ENCODE data around the gene KIF2C.

The KIF2C gene

DNA sequence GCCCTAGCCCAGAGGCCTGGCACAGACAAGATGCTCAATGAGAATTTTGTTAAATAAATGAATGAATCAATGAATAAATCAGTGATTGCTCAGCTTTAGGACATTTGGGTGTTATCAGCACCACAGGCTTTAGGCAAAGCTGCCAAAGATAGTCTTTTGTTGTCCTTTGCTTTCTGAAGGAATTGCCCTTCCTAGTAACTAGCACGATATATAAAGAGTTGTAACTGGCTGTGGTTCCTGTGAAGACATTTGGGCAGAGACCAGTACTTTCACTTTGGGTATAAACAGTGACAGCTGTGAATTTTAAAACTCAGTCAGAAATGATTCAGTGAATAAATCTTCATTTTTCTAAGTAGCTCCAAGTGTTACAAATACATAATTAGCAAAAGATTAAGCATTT lies 22.0 kb upstream of the KIF2C start:
- FAIRE-seq (no peak), DNase-seq (ENCODE audit: insufficient read length, low spot score) (no peak)
- TF ChIP-seq, protein P1, sequence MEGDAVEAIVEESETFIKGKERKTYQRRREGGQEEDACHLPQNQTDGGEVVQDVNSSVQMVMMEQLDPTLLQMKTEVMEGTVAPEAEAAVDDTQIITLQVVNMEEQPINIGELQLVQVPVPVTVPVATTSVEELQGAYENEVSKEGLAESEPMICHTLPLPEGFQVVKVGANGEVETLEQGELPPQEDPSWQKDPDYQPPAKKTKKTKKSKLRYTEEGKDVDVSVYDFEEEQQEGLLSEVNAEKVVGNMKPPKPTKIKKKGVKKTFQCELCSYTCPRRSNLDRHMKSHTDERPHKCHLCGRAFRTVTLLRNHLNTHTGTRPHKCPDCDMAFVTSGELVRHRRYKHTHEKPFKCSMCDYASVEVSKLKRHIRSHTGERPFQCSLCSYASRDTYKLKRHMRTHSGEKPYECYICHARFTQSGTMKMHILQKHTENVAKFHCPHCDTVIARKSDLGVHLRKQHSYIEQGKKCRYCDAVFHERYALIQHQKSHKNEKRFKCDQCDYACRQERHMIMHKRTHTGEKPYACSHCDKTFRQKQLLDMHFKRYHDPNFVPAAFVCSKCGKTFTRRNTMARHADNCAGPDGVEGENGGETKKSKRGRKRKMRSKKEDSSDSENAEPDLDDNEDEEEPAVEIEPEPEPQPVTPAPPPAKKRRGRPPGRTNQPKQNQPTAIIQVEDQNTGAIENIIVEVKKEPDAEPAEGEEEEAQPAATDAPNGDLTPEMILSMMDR (IDR thresholded peaks at IDR 0.05; ENCODE audit: insufficient read depth, missing control alignments), result no peak

DNA sequence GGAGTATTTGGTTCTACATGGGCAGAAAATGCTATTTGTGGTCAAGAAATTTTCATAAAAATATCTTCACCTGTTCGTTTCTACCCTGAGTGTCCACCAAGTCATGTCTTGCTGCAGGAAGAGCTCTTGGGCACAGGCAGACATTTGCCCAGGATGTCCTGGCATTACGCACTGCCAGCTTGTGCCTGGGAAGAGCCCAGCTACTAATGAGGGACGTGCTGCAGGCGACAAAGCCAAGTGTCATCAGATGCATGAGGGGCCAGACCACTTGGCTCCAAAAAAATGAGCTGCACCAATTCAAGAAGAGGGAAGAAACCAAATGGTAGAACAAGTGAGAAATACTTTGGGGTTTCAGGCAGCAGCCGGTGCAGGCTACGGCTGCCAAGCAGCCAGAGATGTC lies 21.5 kb upstream of the KIF2C start:
- TF ChIP-seq, protein P1 (IDR thresholded peaks at IDR 0.05; ENCODE audit: insufficient read depth, missing control alignments), result no peak
- DNase-seq (ENCODE audit: insufficient read length, low spot score), result no peak
- FAIRE-seq, result no peak

DNA sequence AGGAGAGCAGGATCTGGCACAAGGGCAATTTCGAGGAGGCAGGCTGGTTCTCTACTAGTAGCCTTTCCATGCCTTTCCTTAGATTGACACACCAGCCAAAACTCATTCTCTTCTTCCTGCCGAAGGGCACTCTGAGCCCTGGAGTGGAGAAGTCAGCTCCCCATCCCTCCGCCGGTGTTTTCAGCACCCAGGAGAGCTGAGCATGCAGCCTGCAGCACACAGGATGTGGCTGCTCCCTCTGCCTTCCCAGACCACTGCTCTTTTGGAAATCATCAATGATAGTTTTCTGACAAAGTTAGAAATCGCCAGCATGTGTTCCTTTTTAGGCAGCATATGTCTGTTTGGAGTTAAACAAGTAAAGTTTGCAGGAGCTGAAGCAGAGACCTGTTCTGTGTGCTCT lies 20.3 kb upstream of the KIF2C start:
- TF ChIP-seq, protein P1 (IDR thresholded peaks at IDR 0.05; ENCODE audit: insufficient read depth, missing control alignments), result no peak
- FAIRE-seq, result no peak

DNA sequence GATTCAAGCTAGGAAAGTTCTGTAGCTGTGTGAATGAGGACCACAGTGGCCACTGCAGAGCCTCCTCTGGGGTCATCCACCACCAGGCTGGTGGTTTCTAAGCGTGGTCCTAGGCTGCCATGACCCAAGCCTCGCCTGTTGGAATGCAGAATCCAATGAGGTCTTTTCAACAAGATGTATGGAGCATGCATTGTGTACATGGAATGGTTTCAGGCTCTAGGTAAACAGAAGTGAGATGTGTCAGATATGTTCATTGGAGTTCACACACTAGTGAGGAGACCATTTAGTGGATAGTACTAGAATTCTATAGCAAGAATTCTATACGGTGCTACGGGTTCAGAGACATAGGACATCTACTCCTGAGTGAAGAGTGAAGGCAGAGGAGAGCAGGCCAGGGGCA lies 19.4 kb upstream of the KIF2C start:
- TF ChIP-seq, protein P1 (IDR thresholded peaks at IDR 0.05; ENCODE audit: insufficient read depth, missing control alignments), result no peak
- FAIRE-seq (no peak), DNase-seq (ENCODE audit: insufficient read length, low spot score) (no peak)

More for the DNA sequence above, 20.3 kb upstream of the KIF2C start:
- no peak for DNase-seq (ENCODE audit: insufficient read length, low spot score)

DNA sequence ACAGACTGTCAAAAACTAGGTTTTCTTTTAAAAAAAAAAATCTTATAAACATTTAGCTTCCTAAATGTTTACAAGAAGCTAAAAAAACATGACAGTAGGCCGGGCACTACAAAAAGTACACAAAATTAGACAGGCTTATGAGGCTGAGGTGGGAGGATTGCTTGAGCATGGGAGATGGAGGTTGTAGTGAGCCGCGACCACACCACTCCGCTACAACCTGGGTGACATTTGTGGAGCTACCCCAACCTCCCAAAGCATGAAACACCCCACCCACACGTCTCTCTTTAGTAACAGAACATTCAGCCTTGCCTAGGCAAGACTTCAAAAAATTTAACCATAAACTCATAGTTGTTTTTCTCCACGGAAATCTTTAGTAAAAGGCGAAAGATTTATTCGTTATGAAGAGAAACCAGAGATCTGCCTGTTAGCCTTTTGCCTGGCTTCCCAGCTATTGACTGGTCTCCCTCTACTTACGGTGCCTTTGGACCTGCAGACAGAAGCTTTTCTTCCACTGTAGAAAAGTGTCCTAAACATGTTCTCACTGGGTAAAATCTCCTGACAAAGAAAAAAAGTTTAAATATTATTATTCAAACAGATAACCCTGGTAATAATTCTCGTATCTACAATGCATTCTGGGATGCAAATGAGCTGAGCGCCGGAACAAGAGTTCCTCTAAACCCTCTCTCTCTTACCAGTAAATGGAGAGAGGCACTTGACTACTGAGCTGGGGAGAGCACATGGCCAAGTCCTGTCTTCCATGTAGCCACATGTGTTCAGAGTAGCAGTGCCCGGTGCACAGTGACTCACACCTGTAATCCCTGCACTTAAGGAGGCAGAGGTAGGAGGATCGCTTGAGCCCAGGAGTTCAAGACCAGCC lies 17.9 kb upstream of the KIF2C start:
- TF ChIP-seq, protein P1 (IDR thresholded peaks at IDR 0.05; ENCODE audit: insufficient read depth, missing control alignments), result no peak
- DNase-seq (ENCODE audit: insufficient read length, low spot score) (no peak), FAIRE-seq (no peak)

DNA sequence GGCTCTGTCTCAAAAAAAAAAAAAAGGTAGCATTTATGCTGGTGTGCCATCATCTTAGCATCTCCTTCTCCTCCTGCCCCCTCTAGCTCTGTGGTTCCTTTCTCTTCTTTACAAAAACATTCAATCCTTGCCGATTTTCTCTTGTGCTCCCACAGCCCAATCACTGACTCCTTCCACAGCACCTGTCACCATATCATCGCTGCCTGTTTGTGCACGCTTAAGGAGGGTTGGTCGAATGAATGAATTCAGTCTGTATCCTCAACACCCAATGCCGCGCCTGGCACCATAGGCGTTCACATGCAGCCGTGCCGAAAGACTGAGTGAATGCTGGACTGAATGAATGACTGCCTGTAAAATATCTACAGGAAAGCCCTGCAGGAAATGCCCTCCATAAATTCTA lies 16.6 kb upstream of the KIF2C start:
- FAIRE-seq, result no peak
- no peak for DNase-seq (ENCODE audit: insufficient read length, low spot score)
- TF ChIP-seq, protein P1 (IDR thresholded peaks at IDR 0.05; ENCODE audit: insufficient read depth, missing control alignments), result no peak

Measured in D721Med (cell line).